ENCODE measurements around the gene RCAN3.
"Not testable (repeated sequence)": the region's sequence is repeated elsewhere in the genome, so short reads cannot be mapped to it uniquely, and the experiment has no call there.

Gene RCAN3

GRCh38 chr1:24483441-24483840 is 19.2 kb upstream of the RCAN3 start:
- TF ChIP-seq CTCF (conservative IDR thresholded peaks at IDR 0.05; ENCODE audit: low read depth), result no peak
- H3K27ac ChIP-seq, result no peak overlapping the region
- DNase-seq (ENCODE audit: low spot score), result no peak
- POLR2A ChIA-PET (ENCODE audit: low non-redundant PET), result no interaction called here
- CTCF ChIA-PET, result no interaction called here

GRCh38 chr1:24484199-24484598 is 18.4 kb upstream of the RCAN3 start:
- no peak for DNase-seq (ENCODE audit: low spot score)
- ChIA-PET CTCF (interaction anchor here (0.6 kb wide), 2 partner anchors 100 to 143 kb away, joined by 3 to 5 read pairs; no protein-coding TSS in a partner anchor), POLR2A (ENCODE audit: low non-redundant PET) (interaction anchor here (0.6 kb wide), 1 partner anchor 568 kb away, joined by 3 read pairs; no protein-coding TSS in a partner anchor)
- no peak overlapping the region for H3K27ac ChIP-seq
- TF ChIP-seq CTCF (conservative IDR thresholded peaks at IDR 0.05; ENCODE audit: low read depth), result no peak

- no peak overlapping the region for H3K27ac ChIP-seq
- POLR2A ChIA-PET (ENCODE audit: low non-redundant PET), result no interaction called here
- CTCF ChIA-PET, result interaction anchor here (0.6 kb wide), 1 partner anchor 336 kb away, joined by 3 read pairs; no protein-coding TSS in a partner anchor
- no peak for TF ChIP-seq CTCF (conservative IDR thresholded peaks at IDR 0.05; ENCODE audit: low read depth)
- DNase-seq (ENCODE audit: low spot score), result no peak
Measured at GRCh38 chr1:24486331-24487065, 16.1 kb upstream of the RCAN3 start.

GRCh38 chr1:24487455-24487854 is 15.2 kb upstream of the RCAN3 start:
- ChIA-PET CTCF (no interaction called here), POLR2A (ENCODE audit: low non-redundant PET) (no interaction called here)

GRCh38 chr1:24488159-24488558 is 14.5 kb upstream of the RCAN3 start:
- CTCF ChIA-PET; POLR2A ChIA-PET (ENCODE audit: low non-redundant PET); H3K27ac ChIP-seq; DNase-seq (ENCODE audit: low spot score): not testable (repeated sequence)

More at GRCh38 chr1:24487455-24487854, 15.2 kb upstream of the RCAN3 start:
- H3K27ac ChIP-seq, result no peak overlapping the region
- no peak for TF ChIP-seq CTCF (conservative IDR thresholded peaks at IDR 0.05; ENCODE audit: low read depth)
- no peak for DNase-seq (ENCODE audit: low spot score)

GRCh38 chr1:24489674-24490073 is 13.0 kb upstream of the RCAN3 start:
- no peak for DNase-seq (ENCODE audit: low spot score)

More at GRCh38 chr1:24489674-24490073, 13.0 kb upstream of the RCAN3 start:
- no peak for TF ChIP-seq CTCF (conservative IDR thresholded peaks at IDR 0.05; ENCODE audit: low read depth)
- no peak overlapping the region for H3K27ac ChIP-seq
- CTCF ChIA-PET, result no interaction called here
- POLR2A ChIA-PET (ENCODE audit: low non-redundant PET), result no interaction called here

Measured in RWPE1 (cell line).